Nephron (organoid): ENCODE data around the gene CTSW.
"Not testable (repeated sequence)": the region's sequence is repeated elsewhere in the genome, so short reads cannot be mapped to it uniquely, and the experiment has no call there.

ENCODE experiments used
- H3K27ac Mint-ChIP-seq, 3 experiments: 2 replicates each; pipeline ENCODE4 v1.8.0; 2020; ENCODE audit warnings: mixed read lengths in 3 of 3, mild to moderate bottlenecking in 2 of 3, moderate library complexity in 1 of 3
- H3K27me3 Mint-ChIP-seq: 2 replicates; pipeline ENCODE4 v1.8.0; 2021; ENCODE audit warnings: low read depth, mild to moderate bottlenecking, moderate library complexity, mixed read lengths
- H3K36me3 Mint-ChIP-seq: 2 replicates; pipeline ENCODE4 v1.8.0; 2020; ENCODE audit warnings: low read depth, mixed read lengths
- H3K4me1 Mint-ChIP-seq: 2 replicates; pipeline ENCODE4 v1.8.0; 2020; ENCODE audit warnings: mixed read lengths
- H3K4me3 Mint-ChIP-seq, 3 experiments: 2 replicates each; pipeline ENCODE4 v1.8.0; 2020; ENCODE audit warnings: mild to moderate bottlenecking in 3 of 3, mixed read lengths in 3 of 3, moderate library complexity in 2 of 3
- H3K9me3 Mint-ChIP-seq: 2 replicates; pipeline ENCODE4 v1.8.0; 2020; ENCODE audit warnings: mixed read lengths
- TF ChIP-seq, protein P1 (sequence below), 3 experiments: fragments of 200-600 bp; sonication (generic); IDR thresholded peaks; one replicate each; pipeline ENCODE4 v1.5.0; 2021; ENCODE audit warnings: antibody characterized with exemption in 3 of 3; ENCODE audit not compliant: unreplicated experiment in 3 of 3

The CTSW gene, protein sequence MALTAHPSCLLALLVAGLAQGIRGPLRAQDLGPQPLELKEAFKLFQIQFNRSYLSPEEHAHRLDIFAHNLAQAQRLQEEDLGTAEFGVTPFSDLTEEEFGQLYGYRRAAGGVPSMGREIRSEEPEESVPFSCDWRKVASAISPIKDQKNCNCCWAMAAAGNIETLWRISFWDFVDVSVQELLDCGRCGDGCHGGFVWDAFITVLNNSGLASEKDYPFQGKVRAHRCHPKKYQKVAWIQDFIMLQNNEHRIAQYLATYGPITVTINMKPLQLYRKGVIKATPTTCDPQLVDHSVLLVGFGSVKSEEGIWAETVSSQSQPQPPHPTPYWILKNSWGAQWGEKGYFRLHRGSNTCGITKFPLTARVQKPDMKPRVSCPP

DNA sequence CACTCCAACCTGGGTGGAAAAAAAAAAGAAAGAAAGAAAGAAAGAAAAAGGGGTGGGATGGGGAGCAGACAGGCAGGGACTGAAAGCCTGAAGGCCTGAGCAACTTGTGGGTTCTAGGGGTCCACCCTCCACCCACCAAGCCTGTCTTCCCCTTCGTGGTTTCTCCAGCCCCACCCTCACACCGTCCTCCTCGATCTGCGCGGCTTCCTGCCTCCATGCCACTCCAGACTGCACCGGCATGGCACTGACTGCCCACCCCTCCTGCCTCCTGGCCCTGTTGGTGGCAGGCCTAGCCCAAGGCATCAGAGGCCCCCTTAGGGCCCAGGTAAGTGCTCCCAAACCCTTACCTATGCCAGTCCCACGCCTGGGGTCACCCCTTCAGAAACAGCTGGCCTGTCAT, at the start of gene CTSW:
Gene CTSW (plus strand): TSS at position 221 of the 400 bp plus-strand sequence. CDS start 18 bp downstream, at position 239.
- H3K9me3 Mint-ChIP-seq = no peaks in the 10 kb centered on the region
- no peak within 1 kb of the TSS for H3K4me3 Mint-ChIP-seq
- peaks cover 3% of the 10 kb centered on the region for H3K4me1 Mint-ChIP-seq
- no peak within 1 kb of the TSS for H3K27ac Mint-ChIP-seq
- H3K36me3 Mint-ChIP-seq = peaks cover 12% of the 10 kb centered on the region
- H3K27me3 Mint-ChIP-seq = no peaks in the 10 kb centered on the region
- TF ChIP-seq, protein P1, sequence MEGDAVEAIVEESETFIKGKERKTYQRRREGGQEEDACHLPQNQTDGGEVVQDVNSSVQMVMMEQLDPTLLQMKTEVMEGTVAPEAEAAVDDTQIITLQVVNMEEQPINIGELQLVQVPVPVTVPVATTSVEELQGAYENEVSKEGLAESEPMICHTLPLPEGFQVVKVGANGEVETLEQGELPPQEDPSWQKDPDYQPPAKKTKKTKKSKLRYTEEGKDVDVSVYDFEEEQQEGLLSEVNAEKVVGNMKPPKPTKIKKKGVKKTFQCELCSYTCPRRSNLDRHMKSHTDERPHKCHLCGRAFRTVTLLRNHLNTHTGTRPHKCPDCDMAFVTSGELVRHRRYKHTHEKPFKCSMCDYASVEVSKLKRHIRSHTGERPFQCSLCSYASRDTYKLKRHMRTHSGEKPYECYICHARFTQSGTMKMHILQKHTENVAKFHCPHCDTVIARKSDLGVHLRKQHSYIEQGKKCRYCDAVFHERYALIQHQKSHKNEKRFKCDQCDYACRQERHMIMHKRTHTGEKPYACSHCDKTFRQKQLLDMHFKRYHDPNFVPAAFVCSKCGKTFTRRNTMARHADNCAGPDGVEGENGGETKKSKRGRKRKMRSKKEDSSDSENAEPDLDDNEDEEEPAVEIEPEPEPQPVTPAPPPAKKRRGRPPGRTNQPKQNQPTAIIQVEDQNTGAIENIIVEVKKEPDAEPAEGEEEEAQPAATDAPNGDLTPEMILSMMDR (IDR thresholded peaks at IDR 0.05; ENCODE audit: unreplicated experiment in 3 of 3) = no peak

DNA sequence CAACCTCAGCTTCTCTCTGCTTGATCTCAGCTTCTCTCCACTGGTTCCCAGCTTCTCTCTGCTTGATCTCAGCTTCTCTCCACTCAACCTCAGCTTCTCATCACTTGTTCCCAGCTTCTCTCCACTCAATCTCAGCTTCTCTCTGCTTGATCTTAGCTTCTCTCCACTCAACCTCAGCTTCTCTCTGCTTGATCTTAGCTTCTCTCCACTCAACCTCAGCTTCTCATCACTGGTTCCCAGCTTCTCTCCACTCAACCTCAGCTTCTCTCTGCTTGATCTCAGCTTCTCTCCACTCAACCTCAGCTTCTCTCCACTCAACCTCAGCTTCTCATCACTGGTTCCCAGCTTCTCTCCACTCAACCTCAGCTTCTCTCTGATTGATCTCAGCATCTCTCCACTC, 47.4 kb upstream of the CTSW start:
- not testable (repeated sequence) for H3K9me3 Mint-ChIP-seq, H3K36me3 Mint-ChIP-seq, H3K27ac Mint-ChIP-seq, H3K27me3 Mint-ChIP-seq
- Mint-ChIP-seq H3K4me1 (peaks cover 15% of the 10 kb centered on the region), H3K4me3 (peak overlapping the region; percentile 16 to 70 (median 58))

DNA sequence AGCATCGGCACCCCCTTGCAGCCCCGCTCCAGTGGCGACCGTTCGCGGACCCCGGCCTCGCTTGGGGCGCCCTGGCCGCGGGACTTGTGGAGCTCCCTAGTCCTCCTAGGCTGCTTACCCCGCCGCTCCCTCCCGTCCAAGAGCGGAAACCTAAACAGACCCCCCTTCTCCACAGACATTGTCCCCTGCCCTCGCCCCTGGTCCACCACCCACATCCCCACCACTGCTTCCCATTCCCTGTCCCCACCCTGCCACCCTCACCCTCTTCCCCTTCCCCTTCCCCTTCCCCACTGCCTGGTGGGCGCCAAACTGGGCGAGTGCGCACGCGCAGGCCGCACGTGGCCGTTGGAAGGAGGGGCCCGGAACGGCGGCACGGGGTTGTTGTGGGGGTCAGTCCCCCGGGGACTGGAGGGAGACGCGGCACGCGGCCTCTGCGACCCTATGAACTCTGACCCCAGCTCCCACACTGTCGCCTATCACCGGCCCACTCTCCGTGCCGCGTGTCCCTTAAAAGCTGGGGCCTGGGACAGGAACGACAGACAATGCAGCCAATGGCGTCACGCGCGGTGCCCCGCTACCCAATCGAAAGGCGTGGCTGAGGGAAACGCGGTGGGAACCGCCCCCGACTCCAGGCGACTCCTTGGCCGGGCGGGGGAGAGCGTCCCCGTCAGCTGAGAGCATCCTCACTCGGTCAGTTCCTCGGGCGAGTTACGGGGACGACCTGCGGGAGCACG, 46.2 kb upstream of the CTSW start, which contains the start of gene SNX32:
Gene SNX32 (plus strand): TSS at position 667 of the 734 bp plus-strand sequence. CDS start 103 bp downstream, outside the sequence.
- no peaks in the 10 kb centered on the region for H3K9me3 Mint-ChIP-seq
- H3K27me3 Mint-ChIP-seq = peaks cover 7% of the 10 kb centered on the region
- TF ChIP-seq, protein P1 (IDR thresholded peaks at IDR 0.05; ENCODE audit: unreplicated experiment in 3 of 3) = no peak
- no peaks in the 10 kb centered on the region for H3K36me3 Mint-ChIP-seq
- H3K27ac Mint-ChIP-seq = peak within 1 kb of the TSS in 1 of 3 experiments; percentile 64
- no peak within 1 kb of the TSS for H3K4me3 Mint-ChIP-seq
- H3K4me1 Mint-ChIP-seq = peaks cover 15% of the 10 kb centered on the region

DNA sequence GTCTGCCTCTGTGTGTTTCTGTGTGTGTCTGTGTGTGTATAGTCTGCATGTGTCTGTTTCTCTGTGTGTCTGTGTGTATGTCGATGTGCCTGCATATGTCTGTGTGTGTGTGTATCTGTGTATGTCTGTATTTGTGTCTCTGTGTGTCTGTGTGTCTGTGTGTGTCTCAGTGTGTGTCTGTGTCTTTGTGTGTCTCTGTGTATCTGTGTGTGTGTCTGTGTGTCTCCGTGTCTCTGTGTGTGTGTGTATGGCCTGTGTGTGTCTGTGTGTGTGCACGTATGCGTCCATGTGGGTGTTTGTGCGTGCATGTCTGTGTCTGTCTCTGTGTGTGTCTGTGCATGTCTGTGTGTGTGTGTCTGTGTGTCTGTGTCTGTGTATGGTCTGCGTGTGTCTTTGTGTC, 45.4 kb upstream of the CTSW start:
- H3K27me3 Mint-ChIP-seq = peaks cover 7% of the 10 kb centered on the region
- peaks cover 15% of the 10 kb centered on the region for H3K4me1 Mint-ChIP-seq
- H3K27ac Mint-ChIP-seq = no peak overlapping the region
- no peaks in the 10 kb centered on the region for H3K9me3 Mint-ChIP-seq
- no peak overlapping the region for H3K4me3 Mint-ChIP-seq
- TF ChIP-seq, protein P1 (IDR thresholded peaks at IDR 0.05; ENCODE audit: unreplicated experiment in 3 of 3) = no peak
- no peaks in the 10 kb centered on the region for H3K36me3 Mint-ChIP-seq

DNA sequence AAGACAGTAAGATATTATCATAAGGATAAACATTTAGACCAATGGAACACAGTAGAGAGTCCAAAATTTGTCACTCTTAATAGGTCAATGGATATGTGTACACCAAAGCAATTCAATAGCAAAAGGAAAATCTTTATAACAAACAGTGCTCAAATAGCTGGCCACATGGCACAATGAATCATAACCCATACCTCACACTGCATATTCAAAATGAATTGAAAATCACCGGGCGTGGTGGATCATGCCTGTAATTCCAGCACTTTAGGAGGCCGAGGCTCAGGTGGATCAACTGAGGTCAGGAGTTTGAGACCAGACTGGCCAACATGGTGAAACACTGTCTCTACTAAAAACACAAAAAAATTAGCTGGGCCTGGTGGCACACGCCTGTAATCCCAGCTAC, 37.5 kb upstream of the CTSW start:
- H3K36me3 Mint-ChIP-seq = no peaks in the 10 kb centered on the region
- H3K4me3 Mint-ChIP-seq = no peak overlapping the region
- no peaks in the 10 kb centered on the region for H3K9me3 Mint-ChIP-seq
- H3K4me1 Mint-ChIP-seq = no peaks in the 10 kb centered on the region
- H3K27ac Mint-ChIP-seq = no peak overlapping the region
- TF ChIP-seq, protein P1 (IDR thresholded peaks at IDR 0.05; ENCODE audit: unreplicated experiment in 3 of 3) = no peak
- no peaks in the 10 kb centered on the region for H3K27me3 Mint-ChIP-seq

DNA sequence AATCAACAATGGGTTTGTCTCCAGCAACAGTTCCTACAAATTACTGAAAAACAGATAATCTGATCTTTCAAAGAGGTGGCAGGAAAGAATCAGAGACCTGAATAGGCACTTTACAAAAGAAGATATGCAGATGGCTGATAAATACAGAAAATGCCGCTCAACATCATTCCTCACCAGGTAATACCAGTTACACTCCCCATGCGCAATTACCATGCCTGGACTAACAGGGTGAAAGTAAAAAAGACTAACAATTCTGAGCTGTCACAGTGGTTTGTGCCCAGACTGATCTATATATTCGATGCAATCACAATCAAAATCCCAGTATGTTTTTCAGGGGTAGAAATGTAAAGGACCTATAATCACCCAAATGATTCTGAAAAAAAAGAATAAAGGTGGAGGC, 35.8 kb upstream of the CTSW start:
- Mint-ChIP-seq H3K27me3 (no peaks in the 10 kb centered on the region), H3K4me1 (no peaks in the 10 kb centered on the region), H3K27ac (no peak overlapping the region), H3K9me3 (no peaks in the 10 kb centered on the region), H3K36me3 (no peaks in the 10 kb centered on the region), H3K4me3 (no peak overlapping the region)
- TF ChIP-seq, protein P1 (IDR thresholded peaks at IDR 0.05; ENCODE audit: unreplicated experiment in 3 of 3) = no peak
